ENCODE data around the gene SLC16A2.
"Not testable (repeated sequence)": the region's sequence is repeated elsewhere in the genome, so short reads cannot be mapped to it uniquely, and the experiment has no call there.

SLC16A2 gene

GRCh38 chrX:74448669-74449068, 27.4 kb downstream of the SLC16A2 start:
- no peak for DNase-seq

- peak; percentile 9 for DNase-seq
Observed at GRCh38 chrX:74449322-74449936, 28.1 kb downstream of the SLC16A2 start.

GRCh38 chrX:74449937-74450330, 28.6 kb downstream of the SLC16A2 start:
- DNase-seq = no peak

GRCh38 chrX:74450803-74451449, 29.6 kb downstream of the SLC16A2 start:
- DNase-seq = no peak

GRCh38 chrX:74451450-74452198, 30.3 kb downstream of the SLC16A2 start:
- no peak for DNase-seq

GRCh38 chrX:74452199-74452481, 30.8 kb downstream of the SLC16A2 start:
- DNase-seq = no peak

- DNase-seq = no peak
Observed at GRCh38 chrX:74453178-74453577, 31.9 kb downstream of the SLC16A2 start.

GRCh38 chrX:74454233-74454632, 32.9 kb downstream of the SLC16A2 start:
- not testable (repeated sequence) for DNase-seq

GRCh38 chrX:74458736-74459135, 37.4 kb downstream of the SLC16A2 start:
- DNase-seq = no peak

- no peak for DNase-seq
Observed at GRCh38 chrX:74461384-74461783, 40.1 kb downstream of the SLC16A2 start.

- no peak for DNase-seq
Observed at GRCh38 chrX:74464722-74465121, 43.4 kb downstream of the SLC16A2 start.

- no peak for DNase-seq
Observed at GRCh38 chrX:74465424-74465823, 44.1 kb downstream of the SLC16A2 start.

GRCh38 chrX:74467656-74468055, 46.4 kb downstream of the SLC16A2 start:
- no peak for DNase-seq

- DNase-seq = not testable (repeated sequence)
Observed at GRCh38 chrX:74473116-74473515, 51.8 kb downstream of the SLC16A2 start.

- DNase-seq = no peak
Observed at GRCh38 chrX:74490247-74490646, 69.0 kb downstream of the SLC16A2 start.

- DNase-seq = peak; percentile 7
Observed at GRCh38 chrX:74492720-74493201, 71.5 kb downstream of the SLC16A2 start.

- no peak for DNase-seq
Observed at GRCh38 chrX:74493806-74494205, 72.5 kb downstream of the SLC16A2 start.

GRCh38 chrX:74498924-74499323, 77.6 kb downstream of the SLC16A2 start:
- DNase-seq = no peak

- DNase-seq = no peak
Observed at GRCh38 chrX:74500067-74500466, 78.8 kb downstream of the SLC16A2 start.

- DNase-seq = no peak
Observed at GRCh38 chrX:74500555-74500954, 79.3 kb downstream of the SLC16A2 start.

- DNase-seq = no peak
Observed at GRCh38 chrX:74505437-74505836, 84.1 kb downstream of the SLC16A2 start.

GRCh38 chrX:74506317-74507115, 85.2 kb downstream of the SLC16A2 start:
- DNase-seq = no peak

GRCh38 chrX:74507191-74507590, 85.9 kb downstream of the SLC16A2 start:
- no peak for DNase-seq

Measured in activated CD4-positive, alpha-beta T cell treated with anti-CD3 and anti-CD28 coated beads for 1 hour (primary cell).